SK-N-SH (cell line): Measurements from ENCODE around the gene COBLL1. TPM values are rescaled to one million over a fixed set of nuclear protein-coding genes. Genes with fewer than 3 reads are reported as not detected.

Source experiments
- polyA plus RNA-seq, 3 experiments: library from polyadenylated mRNA; depleted of rRNA; stranded (reverse); fragments of >200 nt; gene quantifications; 2 replicates each; pipeline ENCODE4 v1.2.3, GENCODE V29; 2012
- small RNA-seq, 7 experiments: library from RNA; depleted of rRNA; stranded (forward); fragments of <200 nt; gene quantifications; one replicate each; pipeline ENCODE3, GENCODE V24; 2012

Gene COBLL1
- polyA plus RNA-seq, 1 of the 3 experiments (the other 2 are of a cell fraction) = 3.1 TPM

Small RNA genes within 50 kb of the gene (small RNA-seq; reads per million reads assigned to genes)
- gene RNA5SP110 = 0 to 0.66 (median 0) reads per million in 7 experiments
- gene SNORA70F = 0 to 1.1 (median 0) reads per million in 7 experiments

Other genes starting within 250 kb of the COBLL1 start
- gene GRB14, start 220.3 kb downstream of the COBLL1 start, polyA plus RNA-seq (2012; rRNA removed) = 3.9 and 6.4 TPM in 2 replicates
- not detected in 2 replicates for gene SLC38A11, start 113.7 kb upstream of the COBLL1 start, polyA plus RNA-seq (2012; rRNA removed)